22Rv1 (cell line): ENCODE measurements around the gene NIPAL1.

Source experiments
- ZFX ChIP-seq: fragments of 450-650 bp; IDR thresholded peaks from 2 replicates; pipeline ENCODE4 v1.6.1; 2017; ENCODE audit warnings: antibody characterized with exemption, borderline replicate concordance
- TF ChIP-seq, protein P1 (sequence below): fragments of 450-650 bp; IDR thresholded peaks from 2 replicates; pipeline ENCODE4 v1.5.1; 2017; ENCODE audit warnings: mild to moderate bottlenecking

GRCh38 chr4:48044298-48044697 is 27.7 kb downstream of the NIPAL1 start:
- TF ChIP-seq, protein P1, sequence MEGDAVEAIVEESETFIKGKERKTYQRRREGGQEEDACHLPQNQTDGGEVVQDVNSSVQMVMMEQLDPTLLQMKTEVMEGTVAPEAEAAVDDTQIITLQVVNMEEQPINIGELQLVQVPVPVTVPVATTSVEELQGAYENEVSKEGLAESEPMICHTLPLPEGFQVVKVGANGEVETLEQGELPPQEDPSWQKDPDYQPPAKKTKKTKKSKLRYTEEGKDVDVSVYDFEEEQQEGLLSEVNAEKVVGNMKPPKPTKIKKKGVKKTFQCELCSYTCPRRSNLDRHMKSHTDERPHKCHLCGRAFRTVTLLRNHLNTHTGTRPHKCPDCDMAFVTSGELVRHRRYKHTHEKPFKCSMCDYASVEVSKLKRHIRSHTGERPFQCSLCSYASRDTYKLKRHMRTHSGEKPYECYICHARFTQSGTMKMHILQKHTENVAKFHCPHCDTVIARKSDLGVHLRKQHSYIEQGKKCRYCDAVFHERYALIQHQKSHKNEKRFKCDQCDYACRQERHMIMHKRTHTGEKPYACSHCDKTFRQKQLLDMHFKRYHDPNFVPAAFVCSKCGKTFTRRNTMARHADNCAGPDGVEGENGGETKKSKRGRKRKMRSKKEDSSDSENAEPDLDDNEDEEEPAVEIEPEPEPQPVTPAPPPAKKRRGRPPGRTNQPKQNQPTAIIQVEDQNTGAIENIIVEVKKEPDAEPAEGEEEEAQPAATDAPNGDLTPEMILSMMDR: no peak
- no peak for TF ChIP-seq ZFX
